HG02798 (cell line): ENCODE data around the gene PP2D1.
"Not testable (repeated sequence)": the region's sequence is repeated elsewhere in the genome, so short reads cannot be mapped to it uniquely, and the experiment has no call there.

Experiments used
- ATAC-seq: cut with Tn5 transposase; IDR thresholded peaks from one replicate; pipeline ENCODE4 v1.9.1; 2021; ENCODE audit warnings: mild to moderate bottlenecking; ENCODE audit not compliant: unreplicated experiment, poor library complexity

The PP2D1 gene

GRCh38 chr3:20041197-20041780 is 29.2 kb upstream of the PP2D1 start:
- peak; percentile 57 for ATAC-seq

GRCh38 chr3:20040548-20041196 is 28.6 kb upstream of the PP2D1 start:
- ATAC-seq: peak; percentile 45

GRCh38 chr3:20039765-20040547 is 27.9 kb upstream of the PP2D1 start, which contains the start of gene KAT2B:
KAT2B (plus strand) TSS chr3:20040446; CDS start chr3:20040478, 32 bp downstream.
- peak; percentile 66 for ATAC-seq

DNA sequence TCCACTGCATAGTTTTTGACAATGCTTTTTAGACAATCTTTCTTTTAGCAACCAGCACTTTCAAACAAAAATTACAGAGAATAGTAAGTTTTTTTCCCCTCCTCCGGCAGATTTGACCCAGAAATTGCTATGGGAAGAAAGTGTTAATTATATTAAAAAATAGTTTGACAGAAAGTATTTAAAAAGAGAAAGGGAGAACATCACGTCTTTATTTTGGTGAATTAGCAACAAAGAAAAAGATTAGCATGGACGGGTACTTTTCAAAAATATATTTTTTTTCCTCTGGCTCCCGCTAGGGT is 27.4 kb upstream of the PP2D1 start:
- ATAC-seq: no peak

DNA sequence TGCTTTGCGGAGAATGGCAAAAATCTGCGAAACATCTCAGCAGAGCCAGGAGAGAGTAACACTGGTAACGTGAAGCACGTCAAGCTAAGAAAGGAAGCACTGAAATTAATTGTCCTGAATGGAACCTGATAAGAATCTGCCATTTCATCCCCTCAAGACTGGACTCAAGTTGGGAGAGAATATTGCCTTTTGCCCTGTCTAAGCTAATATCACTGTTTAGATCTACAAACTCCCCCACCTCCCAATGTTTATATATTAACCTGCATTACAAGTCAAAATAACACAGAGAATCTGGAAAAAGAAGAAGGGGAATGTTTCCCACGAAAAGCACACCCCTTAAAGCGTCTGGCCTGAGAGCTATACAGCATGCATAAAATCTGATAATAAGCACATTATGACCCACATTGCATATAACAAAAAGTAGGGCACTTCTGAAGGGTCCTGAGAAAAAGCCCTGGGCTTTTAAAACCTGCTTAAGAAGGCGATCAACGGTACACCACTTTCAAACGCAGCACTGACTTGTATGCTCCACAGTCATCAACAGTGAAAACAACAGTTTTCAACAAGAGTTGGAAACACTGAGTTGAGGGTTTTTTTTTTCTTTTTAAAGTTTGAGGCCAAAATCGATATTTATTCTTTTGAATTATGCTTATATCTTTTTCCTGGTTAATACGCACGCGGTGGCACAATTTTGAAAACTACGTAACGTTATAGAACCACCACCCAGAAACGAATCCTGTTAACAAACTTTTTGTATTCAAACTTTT is 26.8 kb upstream of the PP2D1 start:
- ATAC-seq: no peak

DNA sequence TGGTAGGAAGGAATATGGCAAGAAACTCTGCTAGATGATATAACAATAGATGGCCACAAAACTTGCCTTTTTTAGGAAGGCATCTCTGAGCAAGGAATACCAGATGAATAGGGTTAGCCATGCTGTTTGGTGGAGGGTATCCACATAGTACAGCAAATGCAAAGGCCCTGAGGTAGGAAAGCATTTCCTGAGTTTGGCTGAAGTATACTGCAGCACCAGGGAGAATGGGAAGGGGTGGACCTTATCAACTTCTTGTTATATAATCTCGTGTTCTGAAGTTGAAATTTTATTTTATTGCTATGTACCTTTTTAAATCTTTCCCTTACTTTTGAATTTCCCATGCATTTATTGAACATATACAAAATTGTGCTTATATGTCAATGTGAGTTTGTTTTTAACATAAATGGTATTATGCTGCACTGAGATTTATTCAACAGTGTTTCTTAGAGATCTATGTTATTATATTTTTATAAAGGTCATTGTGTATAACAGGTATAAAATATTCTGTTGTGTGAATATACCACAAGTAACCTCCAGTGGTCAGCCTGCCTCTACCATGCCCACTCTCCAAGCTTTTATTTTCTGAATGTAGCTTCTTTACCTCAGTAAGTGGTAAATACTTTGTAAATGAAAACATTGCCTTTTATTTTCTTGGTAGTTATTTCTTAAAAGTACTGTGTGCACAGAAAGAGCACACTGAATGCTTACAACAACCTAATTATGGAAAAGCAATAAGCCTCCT is 25.4 kb upstream of the PP2D1 start:
- no peak for ATAC-seq

- no peak for ATAC-seq
These were observed 23.0 kb upstream of the PP2D1 start for GRCh38 chr3:20035019-20035418.

GRCh38 chr3:20031939-20032338 is 19.9 kb upstream of the PP2D1 start:
- not testable (repeated sequence) for ATAC-seq

GRCh38 chr3:20028905-20029331 is 16.9 kb upstream of the PP2D1 start:
- no peak for ATAC-seq

DNA sequence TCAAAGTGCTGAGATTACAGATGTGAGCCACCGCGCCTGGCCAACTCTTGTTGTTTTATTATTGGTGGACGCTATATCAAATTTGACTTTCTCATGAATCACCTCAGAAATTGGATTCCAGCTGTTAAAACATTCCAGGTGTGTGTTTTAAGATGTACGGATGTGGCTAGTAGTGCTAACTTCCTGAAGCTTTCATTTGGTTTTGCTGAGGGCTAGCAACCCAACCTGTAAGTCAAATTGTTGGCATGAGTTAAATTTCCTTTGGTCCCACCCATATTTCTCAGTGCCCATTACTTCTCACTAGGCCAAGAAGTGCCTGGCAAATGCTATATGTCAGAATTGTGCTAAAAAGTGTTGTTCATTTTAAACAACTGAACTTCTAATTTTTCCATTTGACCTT is 15.1 kb upstream of the PP2D1 start:
- no peak for ATAC-seq

- ATAC-seq: no peak
These were observed 11.8 kb upstream of the PP2D1 start for GRCh38 chr3:20023623-20024405.

DNA sequence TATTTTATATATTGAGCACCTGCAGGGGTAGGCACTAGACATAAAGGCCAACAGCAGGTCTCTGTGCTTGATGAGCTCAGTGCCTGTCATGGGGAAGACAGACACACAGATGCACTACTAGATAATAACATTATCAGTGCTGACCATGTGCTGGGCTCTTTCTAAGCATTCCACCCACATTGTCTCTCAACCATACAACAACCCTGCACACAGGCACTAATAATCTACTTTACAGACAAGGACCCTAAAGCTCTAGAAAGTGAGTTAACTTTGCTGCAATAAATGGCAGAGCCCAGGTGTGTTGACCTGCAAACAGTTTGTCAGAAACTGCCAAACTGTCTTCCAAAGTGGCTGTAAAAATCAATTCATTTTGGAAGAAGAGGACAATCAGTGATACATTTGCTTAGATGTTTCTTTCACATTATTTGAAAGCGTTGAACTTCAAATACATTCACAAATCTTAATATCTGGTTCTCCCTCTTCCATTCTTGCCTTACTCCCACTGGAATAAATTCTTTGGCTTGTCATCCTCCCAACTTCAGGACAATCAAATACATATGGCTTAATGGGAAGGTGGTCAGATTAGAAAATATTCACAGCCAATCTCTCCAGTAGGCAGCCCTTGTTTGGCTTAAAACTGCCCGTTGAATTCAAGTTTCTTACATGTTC is 11.0 kb upstream of the PP2D1 start:
- ATAC-seq: no peak

GRCh38 chr3:20016076-20016475 is 4.0 kb upstream of the PP2D1 start:
- not testable (repeated sequence) for ATAC-seq

DNA sequence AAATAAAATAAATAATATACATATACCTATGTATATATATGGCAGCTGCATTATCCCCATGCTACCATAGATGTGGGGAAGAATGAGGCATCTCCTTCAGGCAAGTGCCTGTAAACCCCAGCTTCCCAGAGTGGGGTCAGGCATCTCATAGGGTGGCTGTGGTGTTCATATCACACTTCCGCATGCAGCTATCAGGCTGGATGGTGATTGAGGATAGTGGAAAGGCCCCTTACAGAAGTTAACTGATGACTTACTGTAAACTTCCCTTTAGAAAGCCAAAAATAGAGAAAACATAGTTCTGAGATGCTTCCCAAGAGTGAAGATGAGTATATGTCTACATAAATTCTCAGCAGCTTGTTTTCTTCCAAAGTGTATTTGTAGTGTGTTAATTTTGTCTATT is 3.5 kb upstream of the PP2D1 start:
- no peak for ATAC-seq

DNA sequence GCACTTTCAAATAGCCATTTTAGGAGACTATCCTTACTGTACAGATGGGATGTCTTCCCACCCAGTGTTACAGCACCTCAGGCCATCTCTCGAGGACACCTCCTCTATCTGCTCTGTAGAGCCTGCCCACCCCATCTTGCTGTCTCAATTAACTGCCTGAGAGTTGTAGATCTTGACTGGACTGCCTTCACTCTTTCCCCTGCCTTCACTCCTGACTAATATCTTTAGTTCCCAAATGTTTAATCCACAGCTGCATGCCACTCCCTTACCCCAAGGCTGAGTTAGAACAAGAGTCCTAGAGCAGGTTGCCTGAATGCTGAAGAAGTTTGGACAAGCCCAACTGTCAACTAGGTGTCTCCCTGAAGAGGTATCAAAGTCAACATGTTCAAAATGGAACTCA is 1.3 kb upstream of the PP2D1 start:
- no peak for ATAC-seq

- no peak for ATAC-seq
These were observed 3.4 kb downstream of the PP2D1 start for GRCh38 chr3:20008646-20009045.

DNA sequence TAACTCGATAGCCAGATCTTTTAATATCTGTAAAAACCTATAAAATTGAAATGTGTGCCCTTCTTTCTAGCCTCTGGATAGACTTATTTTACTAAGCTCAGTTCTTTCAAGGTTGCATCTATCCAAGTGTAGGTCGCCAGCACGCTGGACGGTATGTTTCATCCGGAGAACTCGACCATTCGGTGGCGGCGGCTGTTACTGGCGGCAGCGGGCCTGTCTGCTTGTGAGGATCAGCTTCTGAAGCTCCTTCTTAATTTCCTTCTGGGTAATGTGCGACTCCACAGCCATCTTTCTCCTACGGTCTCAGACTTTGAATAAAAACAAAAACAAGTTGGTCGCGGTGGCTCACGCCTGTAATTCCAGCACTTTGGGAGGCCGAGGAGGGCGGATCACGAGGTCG is 4.1 kb downstream of the PP2D1 start:
- ATAC-seq: no peak

DNA sequence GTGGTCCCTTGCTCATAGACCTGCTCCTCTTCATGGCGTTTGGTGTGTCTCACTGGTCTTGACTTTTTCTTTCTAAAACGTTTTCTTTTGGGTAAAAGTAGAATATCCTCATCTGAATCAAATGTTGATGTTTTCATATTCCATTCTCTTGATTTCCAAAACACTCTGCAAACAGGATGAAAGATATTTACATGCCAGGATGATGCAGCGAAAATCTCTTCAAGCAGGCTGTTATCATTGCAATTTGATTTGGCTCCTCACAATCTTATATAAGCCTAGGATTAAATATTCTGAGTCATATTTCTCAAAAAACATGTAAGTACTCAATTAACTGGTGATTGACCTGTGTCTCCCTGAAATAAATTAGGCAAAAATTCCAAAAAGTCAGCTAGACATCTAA is 10.1 kb downstream of the PP2D1 start:
- ATAC-seq: no peak

DNA sequence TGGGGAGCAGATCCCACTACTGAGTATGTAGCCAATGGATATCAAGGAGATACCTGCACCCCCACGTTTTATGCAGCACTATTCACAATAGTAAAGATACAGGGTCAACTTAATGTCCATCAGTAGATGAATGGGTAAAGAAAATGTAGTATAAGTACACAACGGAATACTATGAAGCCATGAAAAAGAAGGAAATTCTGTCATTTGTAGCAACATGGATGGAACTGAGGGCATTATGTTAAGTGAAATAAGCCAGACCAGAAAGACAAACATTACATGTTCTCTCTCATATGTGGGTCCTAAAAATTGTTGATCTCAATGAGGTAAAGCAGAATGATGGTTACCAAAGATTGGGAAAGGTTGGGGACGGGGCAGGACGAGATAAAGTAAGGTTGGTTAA is 14.6 kb downstream of the PP2D1 start:
- ATAC-seq: no peak
